Limb (tissue), 2 donors: Measurements from ENCODE around the gene ATXN10.
"Not testable (repeated sequence)": the region's sequence is repeated elsewhere in the genome, so short reads cannot be mapped to it uniquely, and the experiment has no call there.

Source experiments
- DNase-seq, 2 donors: peaks; one replicate each; pipeline ENCODE4 v3.0.0-alpha.2; 2016; ENCODE audit errors: extremely low spot score in 2 of 2

The ATXN10 gene

GRCh38 chr22:45708145-45708544 is 36.5 kb downstream of the ATXN10 start:
- no peak for DNase-seq

- DNase-seq: no peak
Observed at GRCh38 chr22:45709060-45709739, 37.6 kb downstream of the ATXN10 start.

- no peak for DNase-seq
Observed at GRCh38 chr22:45709866-45710265, 38.2 kb downstream of the ATXN10 start.

- DNase-seq: no peak
Observed at GRCh38 chr22:45710469-45710868, 38.8 kb downstream of the ATXN10 start.

- DNase-seq: not testable (repeated sequence)
Observed at GRCh38 chr22:45714390-45714789, 42.8 kb downstream of the ATXN10 start.

- no peak for DNase-seq
Observed at GRCh38 chr22:45717789-45718188, 46.2 kb downstream of the ATXN10 start.

GRCh38 chr22:45718391-45718790 is 46.8 kb downstream of the ATXN10 start:
- no peak for DNase-seq

GRCh38 chr22:45720839-45721378 is 49.3 kb downstream of the ATXN10 start:
- no peak for DNase-seq

- no peak for DNase-seq
Observed at GRCh38 chr22:45722006-45722405, 50.4 kb downstream of the ATXN10 start.

GRCh38 chr22:45726081-45726480 is 54.4 kb downstream of the ATXN10 start:
- no peak for DNase-seq

GRCh38 chr22:45731041-45731797 is 59.6 kb downstream of the ATXN10 start:
- DNase-seq: no peak

GRCh38 chr22:45731798-45732495 is 60.3 kb downstream of the ATXN10 start:
- no peak for DNase-seq

GRCh38 chr22:45735273-45735672 is 63.6 kb downstream of the ATXN10 start:
- no peak for DNase-seq

GRCh38 chr22:45738206-45738605 is 66.6 kb downstream of the ATXN10 start:
- no peak for DNase-seq

GRCh38 chr22:45740236-45740635 is 68.6 kb downstream of the ATXN10 start:
- DNase-seq: no peak

- DNase-seq: no peak
Observed at GRCh38 chr22:45742866-45743450, 71.3 kb downstream of the ATXN10 start.

GRCh38 chr22:45743687-45744086 is 72.1 kb downstream of the ATXN10 start:
- DNase-seq: no peak

GRCh38 chr22:45744442-45744841 is 72.8 kb downstream of the ATXN10 start:
- no peak for DNase-seq

GRCh38 chr22:45750626-45751025 is 79.0 kb downstream of the ATXN10 start:
- DNase-seq: no peak

- DNase-seq: no peak
Observed at GRCh38 chr22:45752036-45752435, 80.4 kb downstream of the ATXN10 start.

GRCh38 chr22:45754822-45755221 is 83.2 kb downstream of the ATXN10 start:
- no peak for DNase-seq

GRCh38 chr22:45756558-45756957 is 84.9 kb downstream of the ATXN10 start:
- DNase-seq: no peak
